ENCODE measurements around the gene FCER2. TPM values are rescaled to one million over a fixed set of nuclear protein-coding genes. Genes with fewer than 3 reads are reported as not detected.
"Not testable (repeated sequence)": the region's sequence is repeated elsewhere in the genome, so short reads cannot be mapped to it uniquely, and the experiment has no call there.

The FCER2 gene
- total and polyA plus RNA-seq, 9 donors = 0.08 to 1.1 (median 0.38) TPM; not detected in 6

GRCh38 chr19:7646426-7646700 is 55.6 kb downstream of the FCER2 start:
- WGBS, 3 donors = 84% methylated on average over 8 of the region's 8 CpGs

GRCh38 chr19:7645656-7646425 is 56.1 kb downstream of the FCER2 start:
- 57 to 64% (median 62%) methylated on average over 20 of the region's 20 CpGs for WGBS, 3 donors
- Histone ChIP-seq H3K9me3 (no peaks in the 10 kb centered on the region), H3K36me3 (no peaks in the 10 kb centered on the region), H3K27ac (no peak overlapping the region), H3K4me3 (no peak overlapping the region), H3K27me3 (no peaks in the 10 kb centered on the region), H3K4me1 (ENCODE audit: insufficient read depth) (no peaks in the 10 kb centered on the region)
- intact Hi-C loops (cut with DNase I) = loop anchor here in 1 of 4 donors (10.0 kb wide), 1 partner anchor 159 kb away; no protein-coding TSS in a partner anchor
- TF ChIP-seq EP300 (IDR thresholded peaks at IDR 0.05) (no peak), POLR2A (IDR thresholded peaks at IDR 0.05) (no peak), CTCF (IDR thresholded peaks at IDR 0.05) (no peak)
- no peak for DNase-seq

More at GRCh38 chr19:7646426-7646700, 55.6 kb downstream of the FCER2 start:
- DNase-seq = no peak
- no peaks in the 10 kb centered on the region for H3K4me1 ChIP-seq (ENCODE audit: insufficient read depth)
- intact Hi-C loops (cut with DNase I) = loop anchor here in 1 of 4 donors (10.0 kb wide), 1 partner anchor 158 kb away; no protein-coding TSS in a partner anchor
- TF ChIP-seq CTCF (IDR thresholded peaks at IDR 0.05) (no peak), POLR2A (IDR thresholded peaks at IDR 0.05) (no peak), EP300 (IDR thresholded peaks at IDR 0.05) (no peak)
- H3K36me3 ChIP-seq = no peaks in the 10 kb centered on the region
- H3K9me3 ChIP-seq = no peaks in the 10 kb centered on the region
- no peak overlapping the region for H3K4me3 ChIP-seq
- H3K27ac ChIP-seq = no peak overlapping the region
- no peaks in the 10 kb centered on the region for H3K27me3 ChIP-seq

- 89 to 95% (median 93%) methylated on average over 14 of the region's 14 CpGs for WGBS, 3 donors
- TF ChIP-seq POLR2A (IDR thresholded peaks at IDR 0.05) (no peak), CTCF (IDR thresholded peaks at IDR 0.05) (no peak), EP300 (IDR thresholded peaks at IDR 0.05) (no peak)
- DNase-seq = no peak
These were observed 56.8 kb downstream of the FCER2 start for GRCh38 chr19:7645163-7645562.

GRCh38 chr19:7644550-7644877 is 57.4 kb downstream of the FCER2 start:
- intact Hi-C loops (cut with DNase I) = loop anchor here in 1 of 4 donors (10.0 kb wide), 1 partner anchor 160 kb away; no protein-coding TSS in a partner anchor

More at GRCh38 chr19:7645163-7645562, 56.8 kb downstream of the FCER2 start:
- no peak overlapping the region for H3K4me3 ChIP-seq
- no peaks in the 10 kb centered on the region for H3K27me3 ChIP-seq
- H3K4me1 ChIP-seq (ENCODE audit: insufficient read depth) = no peaks in the 10 kb centered on the region
- no peak overlapping the region for H3K27ac ChIP-seq
- H3K9me3 ChIP-seq = no peaks in the 10 kb centered on the region
- intact Hi-C loops (cut with DNase I) = loop anchor here in 1 of 4 donors (10.0 kb wide), 1 partner anchor 160 kb away; no protein-coding TSS in a partner anchor
- no peaks in the 10 kb centered on the region for H3K36me3 ChIP-seq

GRCh38 chr19:7643629-7644549 is 58.0 kb downstream of the FCER2 start:
- H3K4me3 ChIP-seq = not testable (repeated sequence)

More at GRCh38 chr19:7644550-7644877, 57.4 kb downstream of the FCER2 start:
- H3K4me1 ChIP-seq (ENCODE audit: insufficient read depth) = no peaks in the 10 kb centered on the region
- no peaks in the 10 kb centered on the region for H3K36me3 ChIP-seq
- H3K27ac ChIP-seq = no peak overlapping the region
- H3K27me3 ChIP-seq = no peaks in the 10 kb centered on the region
- H3K4me3 ChIP-seq = no peak overlapping the region
- TF ChIP-seq CTCF (IDR thresholded peaks at IDR 0.05) (no peak), POLR2A (IDR thresholded peaks at IDR 0.05) (no peak), EP300 (IDR thresholded peaks at IDR 0.05) (no peak)
- no peaks in the 10 kb centered on the region for H3K9me3 ChIP-seq
- WGBS, 3 donors = 91 to 93% (median 91%) methylated on average over 20 of the region's 20 CpGs
- no peak for DNase-seq

More at GRCh38 chr19:7643629-7644549, 58.0 kb downstream of the FCER2 start:
- H3K4me1 ChIP-seq (ENCODE audit: insufficient read depth); H3K27me3 ChIP-seq; DNase-seq; H3K36me3 ChIP-seq; H3K9me3 ChIP-seq; H3K27ac ChIP-seq: not testable (repeated sequence)
- WGBS, 3 donors = 62 to 87% (median 85%) methylated on average over 10 of the region's 10 CpGs
- intact Hi-C loops (cut with DNase I) = loop anchor here in 1 of 4 donors (10.0 kb wide), 1 partner anchor 161 kb away; no protein-coding TSS in a partner anchor
